Measurements from ENCODE around the gene EMILIN2. TPM values are rescaled to one million over a fixed set of nuclear protein-coding genes. Genes with fewer than 3 reads are reported as not detected.
"Not testable (repeated sequence)": the region's sequence is repeated elsewhere in the genome, so short reads cannot be mapped to it uniquely, and the experiment has no call there.

EMILIN2 gene
- total and polyA plus RNA-seq, 5 donors = 3.8 to 8.4 (median 6.8) TPM

DNA sequence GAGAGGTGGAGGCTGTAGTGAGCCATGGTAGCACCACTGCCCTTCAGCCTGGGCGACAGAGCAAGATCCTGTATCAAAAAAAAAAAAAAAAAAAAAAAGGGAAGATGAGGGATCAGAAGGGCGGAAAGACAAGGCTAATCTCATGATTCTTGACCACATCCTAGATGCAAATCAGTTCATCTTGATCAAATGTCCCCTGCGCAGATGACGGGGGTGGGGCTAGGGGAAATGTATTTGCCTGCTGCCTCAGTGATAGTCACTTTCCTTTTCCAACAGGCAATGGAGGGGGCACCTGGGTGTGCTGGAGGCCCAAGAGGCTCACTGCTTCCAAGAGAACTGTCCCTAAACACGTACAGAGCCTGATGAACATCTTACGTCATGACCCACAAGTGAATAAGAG, 3.7 kb upstream of the EMILIN2 start:
- DNase-seq (no peak), ATAC-seq (no peak)
- Histone ChIP-seq H3K4me3 (ENCODE audit: low read length) (no peak overlapping the region), H3K27ac (ENCODE audit: low read length) (no peak overlapping the region), H3K9me3 (ENCODE audit: control insufficient read depth, low read length) (no peaks in the 10 kb centered on the region), H3K4me1 (ENCODE audit: control insufficient read depth, insufficient read depth, low read length) (no peaks in the 10 kb centered on the region), H3K27me3 (ENCODE audit: control insufficient read depth, insufficient read depth) (no peaks in the 10 kb centered on the region)
- intact Hi-C loops (cut with DNase I) = no loop called here
- 79% methylated on average over 6 of the region's 6 CpGs for WGBS

DNA sequence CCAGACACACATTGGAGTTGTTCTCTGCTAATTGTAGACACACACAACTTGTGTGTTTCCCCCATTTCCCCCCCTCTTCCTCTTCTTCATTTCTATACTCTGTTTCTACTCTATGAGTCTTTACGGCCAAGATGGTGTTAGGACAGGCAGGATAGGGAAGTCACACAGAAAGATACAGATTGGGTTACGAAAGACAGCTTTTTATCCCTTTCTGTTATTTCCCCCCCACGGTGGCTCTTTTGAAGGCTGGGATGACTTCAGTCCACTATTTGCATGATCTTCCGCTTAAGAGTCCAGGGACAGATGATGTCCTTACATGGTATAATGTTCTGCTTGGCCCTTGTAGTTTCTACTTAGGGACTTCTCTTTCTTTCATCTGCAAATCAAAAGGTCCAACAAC, 1.6 kb upstream of the EMILIN2 start:
- 82% methylated on average over 4 of the region's 4 CpGs for WGBS
- H3K27me3 ChIP-seq (ENCODE audit: control insufficient read depth, insufficient read depth) = no peaks in the 10 kb centered on the region
- no peak overlapping the region for H3K4me3 ChIP-seq (ENCODE audit: low read length)
- no peaks in the 10 kb centered on the region for H3K9me3 ChIP-seq (ENCODE audit: control insufficient read depth, low read length)
- DNase-seq (no peak), ATAC-seq (no peak)
- H3K4me1 ChIP-seq (ENCODE audit: control insufficient read depth, insufficient read depth, low read length) = no peaks in the 10 kb centered on the region
- intact Hi-C loops (cut with DNase I) = no loop called here
- no peak overlapping the region for H3K27ac ChIP-seq (ENCODE audit: low read length)

DNA sequence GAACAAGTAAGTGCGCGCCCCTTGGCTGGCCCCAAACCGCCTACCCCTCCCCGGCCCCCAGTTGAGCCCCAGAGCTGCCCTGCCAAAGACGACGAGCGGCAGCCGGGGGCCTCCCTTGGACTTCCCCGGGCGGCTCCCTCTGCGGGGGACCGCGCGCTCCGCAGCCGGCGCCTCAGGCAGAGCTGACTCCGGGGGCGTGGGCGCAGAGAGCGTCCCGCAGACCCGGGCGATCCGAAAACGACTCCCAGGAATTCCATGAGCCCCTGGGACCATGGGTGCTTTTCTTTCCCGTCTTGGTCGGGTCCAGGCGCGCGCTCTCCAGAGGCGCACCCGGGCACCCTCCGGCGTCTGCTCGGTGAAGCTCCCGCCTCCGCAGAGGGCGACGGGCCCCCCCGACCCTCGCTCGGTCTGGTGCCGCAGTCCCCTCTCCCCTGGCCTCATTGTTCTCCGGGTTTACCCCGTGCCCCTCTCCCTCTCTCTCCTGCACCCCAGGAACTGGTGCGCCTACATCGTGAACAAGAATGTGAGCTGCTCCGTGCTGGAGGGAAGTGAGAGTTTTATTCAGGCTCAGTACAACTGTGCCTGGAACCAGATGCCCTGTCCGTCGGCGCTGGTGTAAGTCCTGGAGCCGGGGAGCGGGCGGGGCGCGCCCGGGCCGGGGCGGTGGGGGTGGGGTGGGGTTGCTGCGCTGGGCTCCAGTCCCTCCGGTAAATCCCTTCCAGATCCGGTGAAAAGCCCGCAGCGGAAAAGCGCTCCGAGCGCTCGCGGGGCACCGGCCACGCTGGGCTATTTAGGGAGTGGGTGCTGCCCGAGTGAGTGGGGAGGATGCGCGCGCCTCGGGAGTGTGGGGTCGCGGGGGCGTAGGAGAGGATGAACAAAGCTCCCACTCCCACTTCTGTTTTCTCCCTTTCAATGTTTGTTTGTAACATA, 776 bp downstream of the EMILIN2 start:
- intact Hi-C loops (cut with DNase I) = no loop called here
- Histone ChIP-seq H3K4me1 (ENCODE audit: control insufficient read depth, insufficient read depth, low read length) (no peaks in the 10 kb centered on the region), H3K27ac (ENCODE audit: low read length) (no peak overlapping the region), H3K27me3 (ENCODE audit: control insufficient read depth, insufficient read depth) (no peaks in the 10 kb centered on the region), H3K9me3 (ENCODE audit: control insufficient read depth, low read length) (no peaks in the 10 kb centered on the region), H3K4me3 (ENCODE audit: low read length) (peak overlapping the region; percentile 51)
- under 1% methylated on average over 79 of the region's 80 CpGs for WGBS
- ATAC-seq (peak; percentile 67 to 73), DNase-seq (peak; percentile 38 to 78 (median 69))

DNA sequence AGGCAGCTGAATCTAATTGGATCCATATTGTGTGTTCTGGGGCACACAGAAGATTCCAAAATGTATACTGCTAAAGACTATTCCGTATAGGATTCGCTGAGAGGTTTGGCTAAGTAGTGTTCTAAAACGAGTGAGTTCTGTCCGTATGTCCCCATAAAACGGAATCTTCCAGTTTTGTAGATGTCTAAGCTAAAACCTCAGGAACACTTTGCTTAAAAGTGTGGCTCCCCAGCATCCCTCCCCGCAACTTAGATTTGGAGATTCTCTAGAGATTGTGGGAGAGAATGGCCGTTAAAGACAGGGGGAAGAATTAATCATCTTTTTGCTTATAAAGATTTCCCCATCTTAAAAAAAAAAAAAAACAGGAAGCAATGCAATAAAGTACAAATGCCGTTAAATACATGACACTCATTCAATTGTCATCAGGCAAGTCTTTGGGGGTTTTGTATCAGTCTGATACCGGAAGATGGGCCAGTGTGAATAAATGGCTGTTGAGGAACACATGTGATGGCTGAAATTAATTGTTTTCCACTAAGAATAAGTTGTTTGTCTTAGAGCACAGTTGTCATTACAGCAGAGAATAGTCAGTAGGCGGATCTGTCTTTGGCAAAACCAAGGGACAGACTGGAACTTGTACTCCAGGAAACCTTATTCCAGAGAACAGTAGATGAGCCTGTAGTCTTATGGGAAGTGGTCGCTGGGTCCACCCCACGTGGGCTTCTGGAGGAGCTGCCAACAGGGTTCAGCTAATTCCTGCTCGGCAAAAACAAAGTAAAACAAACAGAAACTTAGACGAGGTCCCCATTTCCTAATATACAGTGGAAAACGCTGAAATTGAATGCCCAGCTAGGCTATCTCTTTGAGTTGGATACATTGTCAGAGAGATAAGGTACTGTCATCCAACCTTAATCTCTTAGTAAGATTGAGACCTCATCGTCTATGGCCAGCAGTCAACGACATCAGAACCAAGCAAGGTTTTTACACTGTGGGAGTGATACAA, 1.7 kb downstream of the EMILIN2 start:
- WGBS = 19% methylated on average over 17 of the region's 17 CpGs
- Histone ChIP-seq H3K4me1 (ENCODE audit: control insufficient read depth, insufficient read depth, low read length) (no peaks in the 10 kb centered on the region), H3K4me3 (ENCODE audit: low read length) (peak overlapping the region; percentile 51), H3K9me3 (ENCODE audit: control insufficient read depth, low read length) (no peaks in the 10 kb centered on the region), H3K27ac (ENCODE audit: low read length) (no peak overlapping the region), H3K27me3 (ENCODE audit: control insufficient read depth, insufficient read depth) (no peaks in the 10 kb centered on the region)
- no peak for DNase-seq
- ATAC-seq = no peak
- intact Hi-C loops (cut with DNase I) = no loop called here

DNA sequence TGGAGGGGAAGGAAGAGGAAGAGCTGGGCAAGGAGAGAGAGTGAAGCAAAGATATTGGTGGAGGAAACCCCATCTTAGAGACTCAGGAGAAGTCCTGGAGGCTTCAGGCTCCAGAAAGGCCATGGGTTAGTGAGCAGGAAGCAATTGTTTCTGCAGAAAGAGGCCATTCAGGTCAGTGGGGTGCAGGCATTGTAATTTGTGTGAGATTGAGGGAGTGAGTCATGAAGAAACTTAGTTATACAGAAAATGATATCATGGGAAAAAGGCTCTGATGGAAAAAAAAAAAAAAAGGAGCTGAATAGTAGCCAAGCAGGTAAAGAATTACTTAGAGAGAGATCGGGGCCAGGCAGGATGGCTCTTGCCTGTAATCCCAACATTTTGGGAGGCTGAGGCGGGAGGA, 4.0 kb downstream of the EMILIN2 start:
- 94% methylated on average over 2 of the region's 2 CpGs for WGBS
- no peaks in the 10 kb centered on the region for H3K27me3 ChIP-seq (ENCODE audit: control insufficient read depth, insufficient read depth)
- ATAC-seq (no peak), DNase-seq (no peak)
- intact Hi-C loops (cut with DNase I) = no loop called here
- no peak overlapping the region for H3K4me3 ChIP-seq (ENCODE audit: low read length)
- no peaks in the 10 kb centered on the region for H3K9me3 ChIP-seq (ENCODE audit: control insufficient read depth, low read length)
- H3K4me1 ChIP-seq (ENCODE audit: control insufficient read depth, insufficient read depth, low read length) = no peaks in the 10 kb centered on the region
- H3K27ac ChIP-seq (ENCODE audit: low read length) = no peak overlapping the region

DNA sequence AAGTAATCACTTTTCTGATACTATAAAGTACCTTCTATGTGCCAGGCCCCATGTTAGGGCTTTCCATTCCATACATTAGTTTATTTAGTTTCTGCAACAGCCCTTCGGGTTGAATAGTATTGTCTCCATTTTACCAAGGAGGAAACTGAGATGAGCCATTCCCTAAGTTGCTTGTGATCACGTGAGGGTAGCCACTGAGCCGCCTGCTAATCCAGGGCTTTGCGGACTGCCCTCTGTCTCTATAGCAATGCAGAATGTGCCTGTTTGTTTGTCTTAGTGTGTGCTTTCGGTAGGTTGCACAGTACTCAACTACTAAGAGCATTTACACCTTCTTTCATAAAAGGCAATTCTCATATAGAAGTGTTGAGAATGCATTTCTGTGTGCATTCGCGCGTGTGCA, 5.0 kb downstream of the EMILIN2 start:
- no peak overlapping the region for H3K4me3 ChIP-seq (ENCODE audit: low read length)
- H3K9me3 ChIP-seq (ENCODE audit: control insufficient read depth, low read length) = no peaks in the 10 kb centered on the region
- 92% methylated on average over 8 of the region's 8 CpGs for WGBS
- intact Hi-C loops (cut with DNase I) = no loop called here
- no peaks in the 10 kb centered on the region for H3K4me1 ChIP-seq (ENCODE audit: control insufficient read depth, insufficient read depth, low read length)
- H3K27me3 ChIP-seq (ENCODE audit: control insufficient read depth, insufficient read depth) = no peaks in the 10 kb centered on the region
- ATAC-seq (no peak), DNase-seq (no peak)
- no peak overlapping the region for H3K27ac ChIP-seq (ENCODE audit: low read length)

DNA sequence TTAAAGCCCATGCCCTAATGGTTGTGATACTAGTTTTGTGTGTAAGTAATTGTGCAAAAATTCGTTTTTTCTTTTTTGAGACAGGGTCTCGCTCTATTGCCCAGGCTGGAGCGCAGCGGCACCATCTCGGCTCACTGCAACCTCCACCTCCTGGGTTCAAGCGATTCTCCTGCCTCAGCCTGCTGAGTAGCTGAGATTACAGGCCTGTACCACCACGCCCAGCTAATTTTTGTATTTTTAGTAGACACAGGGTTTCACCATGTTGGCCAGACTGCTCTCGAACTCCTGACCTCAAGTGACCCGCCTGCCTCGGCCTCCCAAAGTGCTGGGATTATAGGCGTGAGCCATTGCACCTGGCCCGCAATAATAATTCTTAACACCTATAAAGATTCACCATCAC, 5.7 kb downstream of the EMILIN2 start:
- DNase-seq; H3K4me3 ChIP-seq (ENCODE audit: low read length); H3K27ac ChIP-seq (ENCODE audit: low read length); H3K4me1 ChIP-seq (ENCODE audit: control insufficient read depth, insufficient read depth, low read length); H3K9me3 ChIP-seq (ENCODE audit: control insufficient read depth, low read length); intact Hi-C loops (cut with DNase I); ATAC-seq; H3K27me3 ChIP-seq (ENCODE audit: control insufficient read depth, insufficient read depth): not testable (repeated sequence)
- 91% methylated on average over 12 of the region's 12 CpGs for WGBS

DNA sequence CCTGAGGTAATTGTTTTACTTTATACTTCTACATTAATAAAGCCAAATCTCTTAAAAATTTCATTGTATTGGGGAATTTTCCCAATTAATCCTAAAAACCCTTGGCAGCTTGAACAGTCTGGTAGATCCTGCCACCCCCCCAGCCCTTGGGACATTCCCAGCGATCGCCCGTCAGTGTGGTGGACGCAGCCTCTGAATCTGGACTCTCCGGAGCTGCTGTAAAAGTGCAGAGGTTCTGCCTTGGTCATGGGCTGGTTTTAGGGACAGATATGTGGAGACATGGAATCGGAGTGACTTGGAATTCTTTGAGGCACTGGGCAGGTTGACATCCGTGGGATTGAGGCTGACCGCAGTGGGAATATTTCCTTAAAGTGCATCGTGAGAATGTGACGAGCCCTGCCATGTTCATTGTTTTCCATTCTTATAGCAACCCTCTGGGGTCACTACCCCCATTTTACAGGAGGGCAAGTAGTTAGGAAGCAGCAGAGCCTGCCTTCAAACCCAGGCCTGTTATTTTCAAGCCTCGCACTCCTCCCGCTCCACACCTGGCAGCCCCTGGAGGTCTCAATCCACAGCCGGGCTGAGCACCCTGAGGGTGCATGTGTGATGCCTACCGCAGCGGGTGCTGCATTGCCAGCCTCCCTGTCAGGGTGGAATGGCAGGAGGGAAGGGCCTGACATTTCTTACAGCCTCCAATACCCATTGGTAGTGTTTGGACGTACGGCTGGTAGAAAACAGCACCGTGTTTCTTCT, 6.5 kb downstream of the EMILIN2 start:
- Histone ChIP-seq H3K4me1 (ENCODE audit: control insufficient read depth, insufficient read depth, low read length) (no peaks in the 10 kb centered on the region), H3K9me3 (ENCODE audit: control insufficient read depth, low read length) (no peaks in the 10 kb centered on the region), H3K4me3 (ENCODE audit: low read length) (no peak overlapping the region), H3K27ac (ENCODE audit: low read length) (no peak overlapping the region), H3K27me3 (ENCODE audit: control insufficient read depth, insufficient read depth) (no peaks in the 10 kb centered on the region)
- no peak for DNase-seq
- whole genome bisulfite sequencing = 88% methylated on average over 18 of the region's 18 CpGs
- no peak for ATAC-seq
- intact Hi-C loops (cut with DNase I) = no loop called here

DNA sequence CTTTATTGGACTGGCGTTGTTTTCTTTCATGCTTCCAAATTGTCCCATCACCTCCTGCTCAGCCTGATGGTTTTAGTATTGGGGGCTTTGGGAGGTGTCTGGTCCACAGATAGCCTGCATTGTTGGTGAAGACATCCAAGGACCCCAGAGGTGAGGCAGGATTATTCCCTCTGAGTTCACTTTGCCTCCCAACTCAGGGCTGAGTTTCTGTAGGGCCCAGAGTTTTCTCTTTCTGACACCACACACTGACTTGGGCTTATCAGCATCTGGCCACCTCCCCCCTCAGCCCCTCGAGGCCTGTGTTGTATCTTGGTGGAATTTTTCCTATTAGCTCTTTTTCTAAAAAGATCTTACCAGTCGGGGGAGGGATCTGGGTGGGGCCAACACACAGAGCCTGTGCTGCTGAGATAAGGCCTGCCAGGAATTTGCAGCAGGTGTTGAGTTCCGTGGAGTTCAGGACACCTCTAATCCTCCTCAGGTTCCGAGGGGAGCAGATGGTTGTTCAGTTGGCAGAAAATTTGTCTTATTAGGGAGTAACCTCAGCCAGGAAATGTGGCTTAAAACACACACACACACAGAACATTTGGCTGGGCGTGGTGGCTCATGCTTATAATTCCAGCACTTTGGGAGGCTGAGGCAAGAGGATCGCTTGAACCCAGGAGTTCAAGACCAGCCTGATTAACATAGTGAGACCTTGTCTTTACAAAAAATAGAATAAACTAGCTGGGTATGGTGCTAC, 7.3 kb downstream of the EMILIN2 start:
- 50% methylated on average over 7 of the region's 7 CpGs for WGBS
- intact Hi-C loops (cut with DNase I) = no loop called here
- Histone ChIP-seq H3K9me3 (ENCODE audit: control insufficient read depth, low read length) (no peaks in the 10 kb centered on the region), H3K4me3 (ENCODE audit: low read length) (no peak overlapping the region), H3K27me3 (ENCODE audit: control insufficient read depth, insufficient read depth) (no peaks in the 10 kb centered on the region), H3K4me1 (ENCODE audit: control insufficient read depth, insufficient read depth, low read length) (no peaks in the 10 kb centered on the region), H3K27ac (ENCODE audit: low read length) (no peak overlapping the region)
- peak in 1 of 3 donors; percentile 60 for DNase-seq
- no peak for ATAC-seq

DNA sequence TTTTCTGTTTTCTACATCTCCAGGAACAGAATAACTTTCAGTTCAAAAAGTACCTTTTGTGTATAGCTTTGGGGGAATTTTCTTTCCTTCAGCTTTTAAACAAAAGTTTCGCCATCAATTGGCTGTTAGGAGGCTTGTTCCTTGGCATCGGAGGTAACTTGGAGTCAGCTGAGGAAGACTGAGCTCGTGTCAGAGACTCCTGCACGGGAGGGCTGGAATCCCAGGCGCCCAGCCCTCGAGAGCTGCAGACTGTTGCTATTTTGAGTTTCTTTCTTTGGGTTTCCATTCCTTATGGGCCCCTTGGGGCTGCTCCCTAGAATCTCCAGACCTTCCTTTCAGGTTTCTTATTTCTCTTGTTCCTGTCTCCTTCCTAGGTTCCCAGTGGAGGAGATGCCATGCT, 8.1 kb downstream of the EMILIN2 start:
- DNase-seq = no peak

More for the DNA sequence above, 8.1 kb downstream of the EMILIN2 start:
- intact Hi-C loops (cut with DNase I) = no loop called here
- Histone ChIP-seq H3K9me3 (ENCODE audit: control insufficient read depth, low read length) (no peaks in the 10 kb centered on the region), H3K4me3 (ENCODE audit: low read length) (no peak overlapping the region), H3K27ac (ENCODE audit: low read length) (no peak overlapping the region), H3K27me3 (ENCODE audit: control insufficient read depth, insufficient read depth) (no peaks in the 10 kb centered on the region), H3K4me1 (ENCODE audit: control insufficient read depth, insufficient read depth, low read length) (no peaks in the 10 kb centered on the region)
- ATAC-seq = no peak
- WGBS = 40% methylated on average over 6 of the region's 6 CpGs
